HG03558 (cell line): ENCODE measurements around the gene C8A.

Experiments used
- ATAC-seq: cut with Tn5 transposase; IDR thresholded peaks from one replicate; pipeline ENCODE4 v1.9.1; 2021; ENCODE audit warnings: moderate number of reproducible peaks; ENCODE audit not compliant: unreplicated experiment; ENCODE audit errors: extremely low read depth

The C8A gene

GRCh38 chr1:56922070-56922469 lies 67.5 kb downstream of the C8A start:
- ATAC-seq, result no peak

GRCh38 chr1:56922507-56922906 lies 67.9 kb downstream of the C8A start:
- no peak for ATAC-seq

- no peak for ATAC-seq
Measured at GRCh38 chr1:56923201-56923600, 68.6 kb downstream of the C8A start.

- no peak for ATAC-seq
Measured at GRCh38 chr1:56924116-56924515, 69.5 kb downstream of the C8A start.

GRCh38 chr1:56925193-56925592 lies 70.6 kb downstream of the C8A start:
- ATAC-seq, result no peak

GRCh38 chr1:56927171-56927570 lies 72.6 kb downstream of the C8A start:
- ATAC-seq, result no peak

- ATAC-seq, result no peak
Measured at GRCh38 chr1:56927986-56928385, 73.4 kb downstream of the C8A start.

- no peak for ATAC-seq
Measured at GRCh38 chr1:56929492-56929891, 74.9 kb downstream of the C8A start.

- ATAC-seq, result no peak
Measured at GRCh38 chr1:56931211-56931610, 76.6 kb downstream of the C8A start.

- ATAC-seq, result no peak
Measured at GRCh38 chr1:56931686-56932085, 77.1 kb downstream of the C8A start.

- no peak for ATAC-seq
Measured at GRCh38 chr1:56933161-56933560, 78.6 kb downstream of the C8A start.

- ATAC-seq, result no peak
Measured at GRCh38 chr1:56933606-56934005, 79.0 kb downstream of the C8A start.

- ATAC-seq, result no peak
Measured at GRCh38 chr1:56934430-56935060, 79.9 kb downstream of the C8A start.

- no peak for ATAC-seq
Measured at GRCh38 chr1:56938646-56939045, 84.0 kb downstream of the C8A start.

GRCh38 chr1:56939209-56939608 lies 84.6 kb downstream of the C8A start:
- ATAC-seq, result no peak

- no peak for ATAC-seq
Measured at GRCh38 chr1:56940039-56940438, 85.4 kb downstream of the C8A start.

GRCh38 chr1:56948403-56949023 lies 93.9 kb downstream of the C8A start:
- no peak for ATAC-seq

- ATAC-seq, result no peak
Measured at GRCh38 chr1:56952501-56952900, 97.9 kb downstream of the C8A start.

- no peak for ATAC-seq
Measured at GRCh38 chr1:56953386-56953785, 98.8 kb downstream of the C8A start.

GRCh38 chr1:56954664-56955063 lies 100.1 kb downstream of the C8A start:
- ATAC-seq, result no peak

GRCh38 chr1:56957931-56958330 lies 103.3 kb downstream of the C8A start:
- ATAC-seq, result no peak

- ATAC-seq, result no peak
Measured at GRCh38 chr1:56958526-56958925, 103.9 kb downstream of the C8A start.
